ENCODE data around the gene ACOT11. TPM values are rescaled to one million over a fixed set of nuclear protein-coding genes. Genes with fewer than 3 reads are reported as not detected.

Gene ACOT11
- total RNA-seq, 2 donors from 2014 or later = 6.5 to 10.3 TPM

DNA sequence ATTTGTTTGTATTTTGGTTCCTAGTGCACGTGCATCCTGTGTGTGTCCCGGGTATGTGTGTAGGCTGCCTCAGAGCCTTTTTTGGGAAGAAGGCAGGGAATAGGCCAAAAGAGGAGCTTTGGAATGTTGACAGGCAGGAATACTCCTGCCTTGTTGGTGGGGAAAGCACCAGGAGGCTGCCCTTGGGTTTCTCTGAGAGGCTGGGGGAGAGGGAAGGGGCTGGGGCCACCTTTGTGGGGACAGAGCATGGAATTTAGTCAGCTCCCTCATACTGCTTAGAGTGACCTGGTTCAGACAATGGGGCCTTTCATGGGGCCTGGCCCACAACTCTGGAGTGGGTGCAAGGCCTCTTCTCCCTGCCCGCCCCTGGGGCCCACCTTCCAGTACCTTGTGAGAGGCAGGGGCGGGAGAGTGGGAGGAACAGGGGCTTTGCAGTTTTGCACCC lies 31.3 kb downstream of the ACOT11 start:
- DNase-seq (ENCODE audit: low spot score) = peak; percentile 48
- intact Hi-C loops (cut with DNase I) = loop anchor here in 1 of 2 donors (5.0 kb wide), 1 partner anchor 118 kb away; no protein-coding TSS in a partner anchor

GRCh38 chr1:54580856-54581550 lies 33.0 kb downstream of the ACOT11 start:
- intact Hi-C loops (cut with DNase I) = no loop called here
- DNase-seq (ENCODE audit: low spot score) = peak; percentile 52

DNA sequence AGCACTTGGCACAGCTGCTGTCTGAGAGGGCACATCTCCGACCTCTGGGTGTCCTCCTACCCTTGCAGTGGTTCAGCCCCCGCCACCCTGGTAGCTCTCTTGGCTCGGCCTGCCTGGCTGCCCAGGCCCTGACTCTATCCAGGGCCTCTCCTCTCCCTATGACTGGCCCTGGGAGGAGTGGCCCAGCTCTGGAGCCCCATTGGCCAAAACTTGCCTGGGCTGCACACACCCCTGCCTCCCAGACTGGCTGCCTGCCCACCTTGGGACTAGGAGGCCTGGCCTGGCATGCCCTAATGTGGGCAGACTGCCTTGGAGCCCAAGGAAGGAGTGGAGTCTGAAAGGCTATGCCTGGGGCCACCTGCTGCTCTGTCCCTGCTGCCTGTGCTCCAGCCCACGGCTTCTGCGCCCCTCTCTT lies 33.6 kb downstream of the ACOT11 start:
- DNase-seq (ENCODE audit: low spot score) = peak; percentile 95

DNA sequence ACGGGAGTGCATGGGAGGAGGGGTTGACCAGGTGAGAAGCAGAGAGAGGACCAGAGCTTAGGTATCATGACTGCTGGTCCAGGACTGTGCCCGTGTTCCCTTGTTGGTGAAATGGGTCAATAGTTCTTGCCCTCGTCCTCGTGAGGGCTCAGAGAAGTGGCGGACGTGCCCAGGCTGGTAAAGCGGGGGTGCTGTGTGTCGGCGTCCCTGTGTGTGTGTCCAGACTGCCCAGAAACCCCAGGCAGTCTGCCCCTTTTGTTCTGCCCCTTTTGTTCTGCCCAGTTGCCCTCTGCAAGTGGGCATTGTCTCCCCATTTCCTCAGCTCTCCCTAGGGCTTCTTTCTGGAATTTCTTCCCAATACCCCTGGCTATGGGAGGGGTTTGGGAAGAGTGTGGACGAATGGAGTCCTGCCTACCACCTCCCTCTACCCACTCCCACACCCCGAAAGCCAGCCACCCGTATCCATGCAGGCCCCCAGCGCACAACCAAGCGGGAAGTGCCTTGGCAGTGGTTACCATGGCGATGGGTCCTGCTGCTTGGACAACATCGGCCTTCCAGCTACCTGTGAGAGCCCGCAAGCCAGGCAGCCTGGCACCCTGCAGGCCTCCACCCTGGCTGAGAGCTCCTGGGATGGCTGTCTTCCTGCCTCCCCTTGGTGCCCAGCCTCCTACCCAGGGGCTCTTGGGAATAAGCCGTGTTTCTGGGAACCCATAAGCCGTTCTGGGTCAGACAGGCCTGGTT lies 34.7 kb downstream of the ACOT11 start:
- intact Hi-C loops (cut with DNase I) = no loop called here
- no peak for DNase-seq (ENCODE audit: low spot score)

More for the DNA sequence above, 33.6 kb downstream of the ACOT11 start:
- intact Hi-C loops (cut with DNase I) = no loop called here

DNA sequence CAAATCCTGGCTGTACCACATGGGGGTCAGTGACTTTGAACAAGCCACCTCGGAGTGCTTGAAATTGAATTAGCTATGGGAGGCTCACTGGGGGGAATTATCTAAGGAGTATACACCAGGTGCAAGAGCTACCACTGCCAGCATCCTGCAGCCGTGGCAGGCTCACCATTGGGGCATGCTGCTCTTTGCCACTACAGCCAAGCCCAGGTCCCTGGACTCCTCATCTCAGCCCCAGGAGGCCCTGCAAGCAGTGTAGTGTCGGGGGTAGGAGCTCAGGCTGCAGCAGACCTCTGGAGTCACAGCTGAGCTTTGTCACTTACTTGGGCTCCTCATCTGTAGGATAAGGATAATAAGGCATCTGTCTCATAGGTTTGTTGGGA lies 35.3 kb downstream of the ACOT11 start:
- DNase-seq (ENCODE audit: low spot score) = no peak
- intact Hi-C loops (cut with DNase I) = no loop called here

- intact Hi-C loops (cut with DNase I) = no loop called here
- no peak for DNase-seq (ENCODE audit: low spot score)
Measured at GRCh38 chr1:54583871-54584270, 35.8 kb downstream of the ACOT11 start.

DNA sequence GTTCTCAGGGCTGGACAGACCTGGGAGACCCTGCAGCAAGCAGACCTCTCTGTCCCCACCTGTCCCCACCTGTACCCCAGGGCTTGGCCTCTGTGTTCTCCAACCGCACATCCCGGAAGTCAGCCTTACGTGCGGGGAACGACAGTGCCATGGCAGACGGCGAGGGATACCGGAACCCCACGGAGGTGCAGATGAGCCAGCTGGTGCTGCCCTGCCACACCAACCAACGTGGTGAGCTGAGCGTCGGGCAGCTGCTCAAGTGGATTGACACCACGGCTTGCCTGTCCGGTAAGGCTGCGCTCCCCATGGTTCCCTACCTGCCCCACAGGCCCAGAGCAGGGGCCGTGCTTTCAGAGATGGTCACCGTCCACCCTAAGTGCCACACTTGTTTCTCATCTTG lies 36.5 kb downstream of the ACOT11 start:
- DNase-seq (ENCODE audit: low spot score) = no peak
- intact Hi-C loops (cut with DNase I) = no loop called here

- no peak for DNase-seq (ENCODE audit: low spot score)
- intact Hi-C loops (cut with DNase I) = no loop called here
Measured at GRCh38 chr1:54585181-54586066, 37.4 kb downstream of the ACOT11 start.

GRCh38 chr1:54588377-54588776 lies 40.3 kb downstream of the ACOT11 start:
- intact Hi-C loops (cut with DNase I) = no loop called here

GRCh38 chr1:54591127-54591756 lies 43.2 kb downstream of the ACOT11 start:
- intact Hi-C loops (cut with DNase I) = no loop called here

More at GRCh38 chr1:54588377-54588776, 40.3 kb downstream of the ACOT11 start:
- no peak for DNase-seq (ENCODE audit: low spot score)

GRCh38 chr1:54593571-54594160 lies 45.6 kb downstream of the ACOT11 start:
- no peak for DNase-seq (ENCODE audit: low spot score)
- intact Hi-C loops (cut with DNase I) = no loop called here

More at GRCh38 chr1:54591127-54591756, 43.2 kb downstream of the ACOT11 start:
- no peak for DNase-seq (ENCODE audit: low spot score)

DNA sequence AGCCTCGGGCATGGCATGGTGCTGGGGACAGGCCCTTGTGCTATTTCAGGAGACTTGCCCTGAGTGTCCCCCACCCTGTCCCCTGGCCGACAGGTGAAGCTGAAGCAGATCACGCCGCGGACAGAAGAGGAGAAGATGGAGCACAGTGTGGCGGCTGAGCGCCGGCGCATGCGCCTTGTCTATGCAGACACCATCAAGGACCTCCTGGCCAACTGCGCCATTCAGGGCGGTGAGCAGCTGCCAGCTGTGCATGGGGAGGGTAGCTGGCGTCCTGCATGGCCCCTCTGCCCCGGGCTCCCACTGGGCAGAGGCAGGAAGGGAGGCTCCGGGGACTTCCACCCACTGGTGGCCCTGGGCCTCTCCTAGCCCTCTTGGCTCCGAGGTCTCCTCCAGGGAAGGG lies 46.4 kb downstream of the ACOT11 start:
- intact Hi-C loops (cut with DNase I) = no loop called here
- no peak for DNase-seq (ENCODE audit: low spot score)

DNA sequence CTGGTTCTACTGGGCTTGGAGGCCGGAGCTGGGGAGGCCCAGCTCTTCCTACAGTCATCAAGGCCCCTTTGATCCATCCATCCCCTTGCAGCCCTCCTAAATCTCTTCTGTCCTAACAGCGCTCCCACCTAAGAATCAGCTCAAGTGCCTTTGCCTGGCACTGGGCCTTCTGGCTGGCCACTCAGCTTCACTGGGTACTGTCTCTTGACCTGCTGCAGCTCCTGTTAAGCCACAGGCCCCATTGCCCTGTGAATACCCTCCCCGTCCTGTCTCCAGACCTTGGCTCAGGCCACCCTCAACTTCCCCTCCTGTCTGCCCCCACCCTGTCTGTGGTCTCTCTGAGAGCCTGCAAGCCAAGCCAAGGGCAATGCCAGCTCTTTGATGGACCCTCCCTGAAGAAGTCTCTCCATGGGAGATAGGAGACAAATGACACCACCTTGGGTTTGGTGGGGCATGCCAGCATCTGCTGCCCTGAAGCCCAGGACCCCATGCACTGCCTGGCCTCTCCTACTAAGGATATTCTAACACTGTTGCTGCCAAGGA lies 48.0 kb downstream of the ACOT11 start:
- intact Hi-C loops (cut with DNase I) = no loop called here
- DNase-seq (ENCODE audit: low spot score) = no peak

DNA sequence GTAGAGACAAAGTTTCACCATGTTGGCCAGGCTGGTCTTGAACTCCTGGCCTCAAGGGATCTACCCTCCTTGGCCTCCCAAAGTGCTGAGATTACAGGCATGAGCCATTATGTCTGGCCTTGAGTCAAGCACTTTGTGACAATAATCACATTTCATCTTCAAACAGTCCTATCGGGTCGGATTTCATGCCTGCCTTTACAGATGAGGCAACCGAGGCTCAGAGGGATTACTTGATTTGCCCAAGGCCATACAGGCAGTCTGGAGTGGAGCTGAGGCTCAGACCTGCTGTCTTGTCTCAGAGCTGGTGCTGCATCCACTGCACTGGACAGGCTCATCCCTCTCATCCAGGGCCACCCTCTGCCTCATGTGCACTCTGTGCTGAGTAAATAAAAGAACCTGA lies 48.7 kb downstream of the ACOT11 start:
- intact Hi-C loops (cut with DNase I) = no loop called here
- no peak for DNase-seq (ENCODE audit: low spot score)

DNA sequence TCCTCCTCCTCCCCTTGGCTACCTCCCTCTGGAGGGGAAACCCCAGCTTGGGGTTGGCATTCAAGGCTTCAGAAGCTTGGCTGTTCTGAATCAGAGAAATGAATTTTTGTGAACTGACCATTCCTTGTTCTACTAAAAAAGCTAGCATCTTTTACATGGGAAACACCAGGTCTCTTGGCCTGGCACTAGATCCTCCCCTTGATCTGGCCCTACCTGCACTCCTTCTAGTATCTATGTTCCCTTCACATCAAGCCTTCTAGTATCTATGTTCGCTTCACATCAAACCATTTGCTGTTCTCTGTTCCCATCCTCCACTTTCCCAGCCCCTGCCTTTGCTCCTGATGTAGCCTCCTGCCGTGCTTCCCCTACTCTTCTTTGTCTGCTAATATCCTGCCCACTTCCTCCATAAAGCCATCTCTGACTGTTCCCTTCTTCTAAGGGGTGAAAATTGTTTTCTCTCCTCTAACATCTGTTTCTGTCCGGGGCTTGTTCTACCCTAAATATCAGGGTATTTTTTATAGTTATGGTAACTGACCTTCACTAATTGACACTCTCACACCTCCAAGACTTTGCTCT lies 49.5 kb downstream of the ACOT11 start:
- DNase-seq (ENCODE audit: low spot score) = no peak
- intact Hi-C loops (cut with DNase I) = no loop called here

DNA sequence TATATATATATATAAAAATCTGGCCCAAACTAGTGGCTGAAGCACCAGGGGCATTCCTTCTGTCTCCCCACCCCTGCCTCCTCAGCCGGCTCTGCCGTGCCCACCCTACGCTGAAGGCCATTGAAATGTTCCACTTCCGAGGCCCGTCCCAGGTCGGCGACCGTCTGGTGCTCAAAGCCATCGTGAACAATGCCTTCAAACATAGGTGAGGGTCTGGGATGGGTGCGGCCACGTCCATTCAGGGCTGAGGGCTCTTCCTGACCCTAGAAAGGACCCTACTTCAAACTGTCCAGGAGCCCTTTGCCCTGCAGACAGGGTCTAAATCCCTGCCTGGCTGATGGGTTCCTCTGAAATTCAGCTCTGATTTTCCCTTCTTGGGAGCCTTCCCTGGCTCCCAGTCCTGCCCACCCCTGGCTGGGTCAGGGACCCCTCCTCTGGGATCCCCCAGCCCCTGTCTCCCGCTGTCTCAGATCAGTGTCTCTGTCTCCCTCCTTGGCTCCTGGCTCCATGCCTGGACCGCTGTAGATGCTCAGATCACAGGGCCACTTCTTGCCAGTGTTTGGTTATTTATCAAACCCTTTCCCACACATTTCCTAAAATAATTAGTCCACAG lies 51.3 kb downstream of the ACOT11 start:
- intact Hi-C loops (cut with DNase I) = no loop called here
- DNase-seq (ENCODE audit: low spot score) = no peak

DNA sequence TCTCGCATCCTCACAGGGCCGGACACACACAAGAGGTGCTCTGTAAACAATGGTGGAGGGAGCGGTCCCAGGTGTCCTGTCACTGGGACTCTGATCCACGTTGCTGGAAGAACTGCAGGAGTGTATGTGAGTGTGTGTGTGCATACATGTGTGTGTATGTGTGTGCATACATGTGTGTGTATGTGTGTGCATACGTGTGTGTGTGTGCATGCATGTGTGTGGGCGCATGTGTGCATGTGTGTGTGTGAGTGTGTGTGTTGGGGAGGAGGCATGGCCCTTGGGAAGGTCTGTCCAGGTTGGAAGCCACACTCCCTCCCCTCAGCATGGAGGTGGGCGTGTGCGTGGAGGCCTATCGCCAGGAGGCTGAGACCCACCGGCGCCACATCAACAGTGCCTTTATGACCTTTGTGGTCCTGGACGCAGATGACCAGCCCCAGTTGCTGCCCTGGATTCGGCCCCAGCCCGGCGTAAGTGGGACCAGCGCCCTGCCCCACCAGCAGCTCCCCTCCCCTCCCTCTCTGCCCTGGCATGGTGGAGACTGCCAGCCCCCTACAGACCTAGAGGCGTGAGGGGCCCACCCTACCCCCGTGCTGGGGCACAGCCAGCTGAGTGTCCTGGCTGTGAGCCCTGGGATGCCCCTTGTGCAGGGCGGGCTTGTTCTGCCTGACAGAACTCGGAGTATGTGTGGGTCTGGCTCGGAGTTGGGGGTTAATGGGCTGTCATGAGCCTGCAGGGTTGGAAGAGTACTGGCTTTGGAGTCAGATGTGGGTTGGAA lies 53.1 kb downstream of the ACOT11 start:
- DNase-seq (ENCODE audit: low spot score) = no peak
- intact Hi-C loops (cut with DNase I) = no loop called here
